RWPE2 (cell line): ENCODE results near the gene ANO2.

Source experiments
- ATAC-seq: fragments of 200-7000 bp; cut with Tn5 transposase; 3 replicates; pipeline ENCODE4 v1.9.1; 2021; ENCODE audit warnings: low read depth
- DNase-seq: peaks from one replicate; pipeline ENCODE4 v3.0.0-alpha.2; 2020; ENCODE audit warnings: low spot score
- H3K27ac ChIP-seq: fragments of 450-650 bp; 2 replicates; pipeline ENCODE4 v1.5.1; 2017; ENCODE audit warnings: mild to moderate bottlenecking; ENCODE audit not compliant: poor library complexity, severe bottlenecking
- H3K27me3 ChIP-seq: fragments of 250-450 bp; sonication (Bioruptor Pico); 2 replicates; pipeline ENCODE4 v1.5.1; 2021; ENCODE audit warnings: mild to moderate bottlenecking, moderate library complexity; ENCODE audit not compliant: insufficient read depth, poor library complexity, severe bottlenecking
- H3K36me3 ChIP-seq: fragments of 250-450 bp; sonication (Bioruptor Pico); 2 replicates; pipeline ENCODE4 v1.5.1; 2020; ENCODE audit warnings: low read depth, mild to moderate bottlenecking, moderate library complexity
- H3K4me1 ChIP-seq: fragments of 250-450 bp; sonication (Bioruptor Pico); 2 replicates; pipeline ENCODE4 v1.5.1; 2021; ENCODE audit warnings: mild to moderate bottlenecking, moderate library complexity; ENCODE audit not compliant: insufficient read depth, poor library complexity, severe bottlenecking
- H3K4me3 ChIP-seq: fragments of 250-450 bp; sonication (Bioruptor Pico); 2 replicates; pipeline ENCODE4 v1.5.1; 2021; ENCODE audit warnings: mild to moderate bottlenecking, moderate library complexity; ENCODE audit not compliant: severe bottlenecking
- H3K9me3 ChIP-seq: fragments of 250-450 bp; sonication (Bioruptor Pico); 2 replicates; pipeline ENCODE4 v1.5.1; 2021; ENCODE audit warnings: mild to moderate bottlenecking, moderate library complexity; ENCODE audit not compliant: severe bottlenecking
- CTCF ChIP-seq: fragments of 450-650 bp; IDR thresholded peaks from one replicate; pipeline ENCODE4 v1.5.1; 2017; ENCODE audit warnings: mild to moderate bottlenecking, moderate library complexity; ENCODE audit not compliant: poor library complexity, severe bottlenecking

The ANO2 gene

DNA sequence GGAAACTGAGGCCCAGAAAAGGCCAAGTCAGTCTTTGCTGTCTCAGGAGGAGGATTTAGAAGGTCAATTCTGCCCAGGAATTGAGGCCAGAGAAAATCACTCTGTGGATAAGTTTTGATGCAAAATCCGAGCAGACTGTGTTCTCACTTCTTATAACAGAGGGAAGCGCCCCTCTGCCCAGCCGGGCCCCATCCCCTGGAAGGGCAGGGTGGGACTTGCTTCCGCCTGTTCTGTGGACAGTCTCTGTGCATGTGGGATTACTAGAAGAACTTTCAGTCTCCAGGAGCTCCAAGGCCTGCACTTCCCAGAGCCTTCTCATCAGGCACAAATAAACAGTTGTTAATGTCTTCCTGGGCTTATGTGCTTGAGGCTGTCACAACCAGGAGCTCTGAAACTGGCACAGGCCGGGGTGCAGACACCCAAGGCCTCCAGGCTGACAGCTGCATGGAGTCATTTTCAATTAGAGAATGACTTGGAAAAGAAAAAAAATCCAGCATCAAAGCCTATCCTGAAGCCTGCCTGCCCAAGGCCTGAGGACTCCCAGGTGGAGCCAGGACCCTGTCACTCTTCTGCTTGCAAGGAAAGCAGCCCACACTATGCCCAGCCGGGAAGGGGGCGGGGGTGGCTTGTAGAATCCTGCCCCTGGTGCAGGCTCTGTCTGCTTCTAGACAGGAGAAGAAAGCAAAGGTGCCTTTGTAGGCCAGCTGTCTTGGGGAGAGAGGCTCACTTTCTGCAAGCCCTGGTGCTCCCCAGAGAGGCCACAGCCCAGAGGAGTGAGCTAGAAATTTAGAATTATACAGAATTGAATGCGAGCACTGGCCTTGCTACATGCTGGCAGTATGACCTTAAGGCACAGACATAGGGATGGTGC lies 428.5 kb downstream of the ANO2 start:
- Histone ChIP-seq H3K36me3 (no peaks in the 10 kb centered on the region), H3K27ac (no peak overlapping the region), H3K4me1 (no peaks in the 10 kb centered on the region), H3K27me3 (no peaks in the 10 kb centered on the region), H3K9me3 (no peaks in the 10 kb centered on the region), H3K4me3 (no peak overlapping the region)
- no peak for ATAC-seq
- DNase-seq = no peak
- TF ChIP-seq CTCF = no peak

DNA sequence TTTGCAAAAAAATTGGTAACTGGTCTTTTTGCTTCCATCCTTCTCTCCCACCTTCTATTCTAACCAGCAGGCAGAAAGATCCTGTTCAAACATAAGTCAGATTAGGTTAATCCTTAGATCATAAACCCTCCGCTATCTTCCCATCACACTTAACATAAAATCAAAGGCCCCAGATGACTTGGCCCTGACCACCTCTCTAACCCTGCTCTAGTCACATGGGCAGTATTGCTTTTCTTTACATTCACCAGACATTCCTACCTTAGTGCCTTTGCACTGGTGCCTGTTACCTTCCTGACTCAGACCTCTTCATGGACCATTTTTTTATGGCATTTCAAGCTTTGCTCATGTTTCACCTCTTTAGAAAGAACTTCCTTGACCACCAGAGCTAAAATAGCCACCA lies 429.6 kb downstream of the ANO2 start:
- no peak for DNase-seq

DNA sequence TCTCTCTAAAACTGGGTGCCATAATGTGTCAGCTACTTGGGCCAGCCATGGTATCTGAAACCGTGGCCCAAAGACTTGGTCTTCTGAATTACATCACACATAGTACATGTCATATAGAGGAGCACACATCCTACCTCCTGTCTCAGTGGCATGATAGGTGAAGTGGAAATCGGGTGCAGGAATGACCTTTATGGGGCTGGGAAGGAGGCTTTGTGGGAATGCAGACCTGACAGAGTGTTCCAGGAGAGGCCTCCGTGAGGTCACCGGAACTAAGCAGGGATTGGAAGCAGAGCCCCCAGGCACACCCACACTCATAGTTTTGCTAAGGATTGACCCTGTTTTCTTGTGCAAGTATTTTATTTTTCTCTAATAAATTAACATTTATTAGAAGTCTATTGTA lies 430.5 kb downstream of the ANO2 start:
- no peak for TF ChIP-seq CTCF
- no peak for ATAC-seq
- no peaks in the 10 kb centered on the region for H3K36me3 ChIP-seq
- H3K27me3 ChIP-seq = no peaks in the 10 kb centered on the region
- no peaks in the 10 kb centered on the region for H3K4me1 ChIP-seq
- H3K4me3 ChIP-seq = no peak overlapping the region
- H3K9me3 ChIP-seq = no peaks in the 10 kb centered on the region
- H3K27ac ChIP-seq = no peak overlapping the region
- DNase-seq = no peak

More for the DNA sequence above, 429.6 kb downstream of the ANO2 start:
- TF ChIP-seq CTCF = no peak
- Histone ChIP-seq H3K9me3 (no peaks in the 10 kb centered on the region), H3K27me3 (no peaks in the 10 kb centered on the region), H3K4me3 (no peak overlapping the region), H3K4me1 (no peaks in the 10 kb centered on the region), H3K27ac (no peak overlapping the region), H3K36me3 (no peaks in the 10 kb centered on the region)
- ATAC-seq = no peak

GRCh38 chr12:5514016-5514415 lies 431.0 kb downstream of the ANO2 start:
- no peaks in the 10 kb centered on the region for H3K36me3 ChIP-seq
- TF ChIP-seq CTCF = no peak
- H3K27ac ChIP-seq = no peak overlapping the region
- no peak for ATAC-seq
- DNase-seq = no peak
- H3K4me1 ChIP-seq = no peaks in the 10 kb centered on the region
- H3K4me3 ChIP-seq = no peak overlapping the region
- no peaks in the 10 kb centered on the region for H3K27me3 ChIP-seq
- H3K9me3 ChIP-seq = no peaks in the 10 kb centered on the region

- H3K27ac ChIP-seq = no peak overlapping the region
- no peak for ATAC-seq
- H3K36me3 ChIP-seq = no peaks in the 10 kb centered on the region
- no peak for DNase-seq
- TF ChIP-seq CTCF = no peak
- H3K9me3 ChIP-seq = no peaks in the 10 kb centered on the region
- no peaks in the 10 kb centered on the region for H3K27me3 ChIP-seq
- H3K4me3 ChIP-seq = no peak overlapping the region
- H3K4me1 ChIP-seq = no peaks in the 10 kb centered on the region
Observed at GRCh38 chr12:5513406-5513805, 431.7 kb downstream of the ANO2 start.
